ENCODE measurements around the gene GK. TPM values are rescaled to one million over a fixed set of nuclear protein-coding genes. Genes with fewer than 3 reads are reported as not detected.
A peak's percentile ranks its signal among the peaks of the same experiment; 100 is the strongest.
"Not testable (repeated sequence)": the region's sequence is repeated elsewhere in the genome, so short reads cannot be mapped to it uniquely, and the experiment has no call there.

The GK gene
- total RNA-seq (ENCODE audit: insufficient read depth, low replicate concordance): 2.2 TPM

DNA sequence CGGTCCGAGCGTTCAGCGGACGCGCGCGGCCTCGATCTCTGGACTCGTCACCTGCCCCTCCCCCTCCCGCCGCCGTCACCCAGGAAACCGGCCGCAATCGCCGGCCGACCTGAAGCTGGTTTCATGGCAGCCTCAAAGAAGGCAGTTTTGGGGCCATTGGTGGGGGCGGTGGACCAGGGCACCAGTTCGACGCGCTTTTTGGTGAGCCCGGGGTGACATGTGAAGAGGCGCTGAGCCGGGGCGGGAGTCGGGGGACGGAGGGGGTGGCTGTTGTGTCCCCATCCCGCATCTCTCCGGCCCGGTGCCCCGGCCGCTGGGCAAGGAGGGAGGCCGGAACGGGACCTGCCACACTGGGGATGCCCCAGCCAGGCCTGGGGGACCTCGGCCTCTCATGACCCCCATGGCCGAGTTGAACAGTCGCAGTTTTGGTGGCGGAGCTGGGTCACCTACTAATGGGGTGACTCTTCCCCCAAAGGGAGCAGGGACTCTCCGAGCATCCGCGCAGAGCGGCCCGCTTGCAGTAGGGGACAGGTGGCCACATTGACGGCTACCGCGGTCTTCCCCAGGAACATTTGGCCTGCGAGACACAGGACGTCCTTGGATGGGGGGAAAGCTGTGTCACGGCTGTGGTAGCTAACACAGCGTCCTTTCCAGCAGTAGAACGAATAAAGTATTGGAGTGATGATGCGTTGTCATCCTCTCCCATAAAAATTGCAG lies at the start of gene GK:
Gene GK, plus strand, starts transcription at position 9 of the 717 bp plus-strand sequence. Its CDS starts 115 bp downstream, at position 124.
- no peak for DNase-seq (ENCODE audit: low spot score)

DNA sequence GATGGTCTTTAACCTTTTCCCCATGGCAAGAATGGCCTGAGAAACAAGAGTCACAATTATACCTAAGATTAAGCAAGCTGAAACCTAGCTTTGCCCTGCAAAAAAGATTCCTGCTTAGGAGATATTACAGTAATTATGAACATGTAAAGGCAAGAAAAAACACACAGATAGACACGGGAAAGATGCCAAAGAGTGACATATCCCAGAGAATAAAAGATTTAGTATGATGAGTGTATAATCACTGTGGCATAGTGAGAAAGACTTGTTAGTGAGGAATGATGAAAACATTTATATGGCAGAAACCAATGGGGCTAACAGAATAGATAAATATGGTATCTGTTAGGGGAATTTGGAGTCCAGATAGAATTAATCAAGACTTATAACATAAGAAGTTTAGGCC lies 46.1 kb upstream of the GK start:
- no peak for DNase-seq (ENCODE audit: low spot score)

DNA sequence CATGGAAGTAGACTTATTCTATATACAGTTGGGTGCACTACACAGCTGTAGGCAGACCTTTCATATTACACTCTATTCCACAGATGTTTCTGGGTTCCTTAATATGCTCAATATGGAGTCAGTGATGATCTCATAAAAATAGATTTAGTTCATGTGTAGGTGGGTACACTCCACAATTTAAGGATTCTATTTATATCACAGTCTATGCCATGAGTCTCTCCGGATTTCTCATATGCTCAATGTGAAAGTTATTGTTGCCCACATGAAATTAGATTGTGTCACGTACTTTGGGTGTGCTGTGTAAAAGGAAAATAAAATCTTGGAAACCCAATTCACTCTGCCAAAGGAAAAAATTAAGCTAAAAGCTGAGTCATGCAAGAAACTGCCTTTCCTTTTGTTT lies 43.2 kb upstream of the GK start:
- DNase-seq (ENCODE audit: low spot score): no peak

DNA sequence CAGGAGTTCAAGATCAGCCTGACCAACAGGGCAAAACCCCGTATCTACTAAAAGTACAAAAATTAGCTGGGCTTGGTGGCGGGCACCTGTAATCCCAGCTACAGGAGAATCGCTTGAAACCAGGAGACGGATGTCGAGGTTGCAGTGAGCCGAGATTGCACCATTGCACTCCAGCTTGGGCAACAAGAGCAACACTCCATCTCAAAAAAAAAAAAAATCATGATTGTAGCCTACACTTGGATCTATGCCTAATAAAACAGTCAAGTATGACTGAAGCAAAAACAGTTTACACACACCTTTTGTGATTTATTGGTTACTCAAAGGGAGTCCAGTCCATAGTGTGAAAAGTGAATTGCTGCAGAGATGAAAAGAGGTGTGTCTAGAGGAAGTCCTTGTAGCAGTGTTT lies 41.0 kb upstream of the GK start:
- DNase-seq (ENCODE audit: low spot score): no peak

DNA sequence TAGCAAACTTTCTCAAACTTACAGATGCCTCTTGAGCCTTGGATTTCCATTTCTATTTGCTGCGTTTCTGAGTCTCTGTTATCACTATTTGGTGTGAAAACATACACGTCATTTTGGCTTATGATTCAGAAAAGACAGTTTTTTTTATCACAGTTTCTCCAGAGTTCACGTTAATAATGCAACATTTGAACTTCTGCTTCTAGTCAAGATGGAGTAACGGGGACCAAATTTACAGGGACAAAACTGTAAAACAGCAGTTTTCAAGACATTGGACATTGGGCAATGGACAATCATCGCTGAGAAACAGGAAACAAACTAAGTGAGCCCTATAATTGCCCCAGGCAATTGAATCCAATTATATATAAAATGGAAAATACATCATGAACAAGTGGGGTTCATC lies 39.5 kb upstream of the GK start:
- no peak for DNase-seq (ENCODE audit: low spot score)

DNA sequence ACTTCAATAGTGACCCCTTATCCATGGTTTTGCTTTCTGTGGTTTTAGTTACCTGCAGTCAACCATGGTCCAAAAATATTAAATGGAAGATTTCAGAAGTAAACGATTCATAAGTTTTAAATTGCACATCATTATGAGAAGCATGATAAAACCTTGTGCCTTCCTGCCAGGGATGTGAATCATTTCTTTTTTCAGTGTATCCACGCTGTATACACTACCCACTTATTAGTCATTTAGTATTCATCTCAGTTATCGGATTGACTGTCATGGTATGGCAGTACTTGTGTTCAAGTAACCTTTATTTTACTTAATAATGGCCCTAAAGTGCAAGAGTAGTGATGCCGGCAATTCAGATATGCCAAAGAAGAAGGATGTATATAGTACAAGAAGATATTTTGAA lies 38.0 kb upstream of the GK start:
- no peak for DNase-seq (ENCODE audit: low spot score)

DNA sequence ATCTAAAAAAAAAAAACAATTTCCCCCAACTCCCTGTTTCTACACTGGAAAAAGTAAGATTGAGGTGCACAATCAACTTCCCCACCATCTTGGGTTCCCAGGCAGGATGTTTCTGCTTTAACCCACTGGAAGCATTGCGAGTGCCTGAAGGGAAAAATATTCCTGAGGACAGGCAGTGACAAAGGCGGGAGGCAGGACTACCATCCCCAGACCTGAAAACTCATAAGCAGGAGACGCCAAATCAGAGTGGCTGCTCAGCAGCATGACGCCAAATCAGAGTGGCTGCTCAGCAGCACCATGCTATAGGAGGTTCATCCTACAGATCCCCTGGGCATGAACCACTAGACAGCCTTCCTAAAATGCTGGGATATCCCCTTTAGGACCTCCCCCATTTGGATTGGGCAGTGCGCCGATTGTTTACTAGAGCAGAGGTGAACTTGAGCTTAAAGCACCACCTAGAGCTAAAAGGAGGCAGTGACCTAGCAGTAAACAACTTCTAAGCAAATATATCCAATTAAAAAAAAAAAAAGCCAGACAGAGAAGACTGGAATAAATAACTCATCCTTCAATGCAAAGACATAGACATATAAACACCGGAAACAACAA lies 35.0 kb upstream of the GK start:
- no peak for DNase-seq (ENCODE audit: low spot score)

DNA sequence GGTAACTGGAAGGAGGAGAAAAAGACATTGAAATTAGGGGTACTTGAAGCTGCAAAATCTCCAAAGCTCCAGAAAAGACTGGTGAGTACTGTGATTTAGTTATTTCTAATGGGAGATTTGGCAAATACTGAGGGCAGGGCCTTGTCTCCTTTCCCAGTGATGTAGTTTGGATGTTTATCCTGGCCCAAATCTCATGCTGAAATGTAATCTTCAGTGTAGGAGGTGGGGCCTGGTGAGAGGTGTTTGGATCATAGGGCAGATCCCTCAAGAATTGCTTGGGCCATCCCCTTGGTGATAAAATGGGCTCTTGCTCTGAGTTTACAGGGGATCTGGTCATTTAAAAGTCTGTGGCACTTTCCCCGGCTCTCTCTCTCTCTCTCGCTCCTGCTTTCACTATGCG lies 33.1 kb upstream of the GK start:
- no peak for DNase-seq (ENCODE audit: low spot score)

DNA sequence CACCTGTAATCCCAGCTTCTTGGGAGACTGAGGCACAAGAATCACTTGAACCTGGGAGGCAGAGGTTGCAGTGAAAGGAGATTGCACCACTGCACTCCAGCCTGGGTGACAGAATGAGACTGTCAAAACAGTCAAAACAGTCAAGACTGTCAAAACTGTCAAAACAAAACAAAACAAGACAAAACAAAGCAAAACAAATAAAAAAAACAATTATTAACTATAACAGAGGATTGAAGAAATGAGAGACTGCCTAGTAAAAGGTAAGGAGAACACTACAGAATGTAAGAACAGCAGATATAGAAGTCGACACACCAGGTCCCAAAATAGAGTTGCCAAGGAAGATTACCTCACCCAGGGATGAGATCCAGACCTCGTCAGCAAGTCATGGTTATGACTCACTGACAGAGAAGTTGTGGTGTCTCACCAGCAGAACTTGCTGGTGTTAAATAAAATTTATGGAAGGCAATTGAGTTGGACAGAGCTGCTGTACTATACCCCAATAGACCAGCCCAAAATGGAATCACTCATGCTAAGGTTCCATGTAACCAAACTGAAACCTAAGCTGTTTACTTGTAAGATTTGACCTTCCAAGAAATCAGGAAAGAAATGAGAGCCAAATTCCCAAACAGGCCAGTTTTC lies 32.1 kb upstream of the GK start:
- DNase-seq (ENCODE audit: low spot score): peak; percentile 72

DNA sequence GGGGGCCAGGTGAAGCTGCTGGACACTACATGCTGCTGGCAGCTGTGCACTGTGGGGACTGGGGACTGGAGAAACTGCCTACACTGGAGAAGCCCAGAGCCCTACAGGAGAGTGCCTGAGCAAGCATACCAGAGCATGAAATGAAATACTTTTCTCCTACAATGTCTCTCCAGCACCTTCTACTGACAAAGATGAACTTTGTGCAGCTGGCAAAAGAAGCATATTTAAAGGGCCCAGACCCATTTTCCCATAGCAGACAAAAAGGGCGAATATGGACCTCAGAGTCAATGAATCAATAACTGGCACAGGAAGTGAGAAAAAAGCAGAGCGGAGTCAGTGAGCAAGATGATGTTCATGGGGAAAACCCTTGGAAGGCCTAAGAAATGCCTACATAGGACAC lies 30.9 kb upstream of the GK start:
- DNase-seq (ENCODE audit: low spot score): no peak

DNA sequence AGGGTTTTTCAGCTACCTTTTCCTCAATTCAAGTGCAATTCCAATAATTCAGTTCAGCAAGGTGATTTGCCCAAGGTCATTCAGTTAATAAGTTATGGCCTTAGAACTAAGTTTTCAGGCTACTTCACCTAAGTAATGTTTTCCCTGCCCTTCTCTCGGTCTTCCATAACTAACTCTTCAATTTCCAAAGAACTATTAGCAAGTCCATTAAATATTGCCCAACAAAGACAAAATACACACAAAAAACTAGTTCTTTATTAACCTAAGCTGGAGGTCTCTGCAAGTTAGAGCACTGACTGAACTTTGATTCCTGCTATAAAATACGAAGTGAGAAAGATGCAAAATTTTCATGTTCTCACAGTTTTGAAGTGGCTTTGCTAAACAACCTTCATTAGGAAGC lies 26.8 kb upstream of the GK start:
- DNase-seq (ENCODE audit: low spot score): no peak

DNA sequence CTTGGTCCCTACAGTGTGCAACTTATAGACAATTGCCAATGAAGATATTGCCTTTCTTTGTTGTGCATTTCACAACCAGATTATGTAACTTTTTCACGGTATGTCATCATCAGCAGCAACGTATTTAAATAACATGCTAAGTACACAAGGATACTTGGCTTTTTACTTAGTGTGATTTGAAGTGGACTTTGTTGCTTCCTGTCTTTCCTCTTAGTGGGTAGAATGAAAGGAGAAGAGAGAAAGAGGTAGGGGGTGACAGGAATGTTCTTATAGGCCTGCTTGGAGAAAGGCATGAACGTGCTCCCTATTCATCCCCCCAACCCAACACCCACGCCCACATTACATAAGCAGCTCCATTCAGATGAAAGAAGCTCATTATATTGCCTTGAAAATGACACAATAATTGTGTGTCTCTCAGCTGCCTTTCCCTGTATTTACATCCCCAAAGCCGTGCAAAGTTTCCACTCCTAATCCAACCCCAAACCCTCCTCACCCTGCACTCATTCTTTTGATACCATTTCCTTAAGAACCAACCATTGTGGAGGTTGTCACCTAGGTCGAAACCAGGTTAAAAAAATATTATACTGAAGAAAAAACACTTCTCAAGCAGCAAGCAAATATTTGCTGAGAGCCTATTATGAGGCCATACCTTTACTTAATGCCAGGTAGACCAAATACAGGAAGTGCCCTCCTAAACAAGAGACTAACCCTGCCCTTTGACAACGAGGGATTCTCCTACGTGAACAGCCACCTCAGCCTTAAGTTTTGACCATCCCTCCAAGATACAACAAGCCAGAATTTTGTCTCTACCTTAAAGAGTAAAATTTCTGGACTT lies 25.2 kb upstream of the GK start:
- no peak for DNase-seq (ENCODE audit: low spot score)

DNA sequence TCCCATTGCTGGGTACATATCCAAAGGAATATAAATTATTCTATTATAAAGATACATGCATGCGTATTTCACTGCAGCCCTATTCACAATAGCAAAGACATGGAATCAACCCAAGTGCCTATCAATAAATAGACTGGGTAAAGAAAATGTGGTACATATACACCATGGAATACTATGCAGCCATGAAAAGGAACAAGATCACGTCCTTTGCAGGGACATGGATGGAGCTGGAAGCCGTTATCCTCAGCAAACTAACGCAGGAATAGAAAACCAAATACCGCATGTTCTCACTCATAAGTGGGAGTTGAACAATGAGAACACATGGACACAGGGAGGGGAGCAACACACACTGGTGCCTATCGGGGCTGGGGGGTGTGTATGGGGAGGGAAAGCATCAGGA lies 19.2 kb upstream of the GK start:
- not testable (repeated sequence) for DNase-seq (ENCODE audit: low spot score)

DNA sequence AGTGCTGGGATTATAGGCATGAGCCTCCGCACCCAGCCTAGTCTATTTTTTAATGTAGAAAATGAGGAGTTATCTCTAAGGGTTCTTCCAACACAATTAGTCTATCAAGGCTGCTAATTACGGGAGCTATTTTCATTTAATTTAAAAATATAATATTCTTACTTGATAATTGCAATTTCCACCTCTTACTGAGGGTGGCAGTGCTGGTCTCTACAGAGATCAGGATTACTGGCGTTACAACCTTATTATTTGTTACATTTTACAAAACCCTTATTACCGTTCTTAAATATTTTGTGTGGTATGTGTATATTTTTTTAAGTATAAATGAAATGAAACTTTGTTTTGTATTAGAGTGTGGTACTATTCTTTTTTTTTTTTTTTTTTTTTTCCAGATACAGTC lies 17.6 kb upstream of the GK start:
- DNase-seq (ENCODE audit: low spot score): no peak

DNA sequence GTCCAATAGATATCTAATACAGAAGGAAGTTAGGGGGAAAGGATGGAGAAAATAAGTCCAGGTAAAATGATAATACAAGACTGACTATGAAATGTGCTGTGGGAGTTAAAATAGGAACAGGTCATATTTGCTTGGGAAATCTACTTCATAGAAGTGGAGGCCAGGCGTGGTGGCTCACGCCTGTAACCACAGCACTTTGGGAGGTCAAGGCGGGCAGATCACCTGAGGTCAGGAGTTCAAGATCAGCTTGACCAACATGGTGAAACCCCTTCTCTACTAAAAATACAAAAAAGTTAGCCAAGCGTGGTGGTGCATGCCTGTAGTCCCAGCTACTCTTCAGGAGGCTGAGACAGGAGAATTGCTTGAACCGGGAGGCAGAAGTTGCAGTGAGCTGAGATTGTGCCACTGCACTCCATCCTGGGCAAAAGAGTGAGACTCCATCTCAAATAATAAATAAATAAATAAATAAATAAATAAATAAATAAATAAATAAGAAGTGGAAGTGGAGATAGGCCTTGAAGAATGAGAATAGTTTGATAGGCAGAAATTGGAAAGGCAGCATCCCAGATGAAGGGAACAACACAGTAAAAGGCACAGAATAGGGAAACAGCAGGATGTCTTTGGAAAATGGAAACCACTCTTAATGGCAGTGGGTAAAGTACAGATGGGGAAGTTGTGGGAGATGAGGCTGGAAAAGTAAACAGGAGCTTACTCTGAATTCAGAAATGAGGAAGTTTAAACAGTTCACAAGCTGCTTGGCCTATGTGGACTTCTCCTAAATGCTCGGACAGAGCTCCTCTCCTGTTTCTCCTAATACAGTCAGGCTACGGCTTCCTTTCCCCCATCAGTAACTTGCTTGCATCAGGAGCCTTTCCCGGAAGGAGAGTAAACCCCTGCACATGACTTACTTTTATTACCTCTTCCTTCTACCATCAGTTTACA lies 15.1 kb upstream of the GK start:
- DNase-seq (ENCODE audit: low spot score): no peak

DNA sequence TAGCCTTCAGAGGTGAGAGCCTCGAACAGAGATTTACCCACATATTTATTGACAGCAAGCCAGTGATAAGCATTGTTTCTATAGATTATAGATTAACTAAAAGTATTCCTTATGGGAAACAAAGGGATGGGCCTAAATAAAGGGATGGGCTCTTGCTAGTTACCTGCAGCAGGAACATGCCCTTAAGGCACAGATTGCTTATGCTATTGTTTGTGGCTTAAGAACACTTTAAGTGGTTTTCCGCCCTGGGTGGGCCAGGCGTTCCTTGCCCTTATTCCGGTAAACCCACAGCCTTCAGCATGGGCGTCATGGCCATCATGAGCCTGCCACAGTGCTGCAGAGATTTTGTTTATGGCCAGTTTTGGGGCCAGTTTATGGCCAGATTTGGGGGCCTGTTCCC lies 13.5 kb upstream of the GK start:
- not testable (repeated sequence) for DNase-seq (ENCODE audit: low spot score)

DNA sequence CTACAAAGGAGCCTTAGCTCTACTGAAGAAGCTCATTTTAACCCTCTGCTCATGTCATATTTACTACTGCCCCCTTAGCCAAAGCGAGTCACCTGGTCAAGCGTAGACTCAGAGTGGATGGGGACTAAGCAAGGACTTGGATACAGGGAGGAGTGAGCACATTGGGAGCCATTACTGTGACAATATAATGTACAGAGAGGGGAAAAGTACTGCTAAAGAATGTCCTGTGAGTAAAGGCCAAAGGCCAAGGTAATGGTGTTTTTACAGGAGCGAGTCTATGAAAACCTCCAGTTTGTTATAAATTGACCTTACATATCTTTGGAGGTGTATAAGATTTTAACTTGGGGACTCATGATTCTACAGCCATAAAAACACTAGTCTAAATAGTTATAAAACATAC lies 10.6 kb upstream of the GK start:
- no peak for DNase-seq (ENCODE audit: low spot score)

DNA sequence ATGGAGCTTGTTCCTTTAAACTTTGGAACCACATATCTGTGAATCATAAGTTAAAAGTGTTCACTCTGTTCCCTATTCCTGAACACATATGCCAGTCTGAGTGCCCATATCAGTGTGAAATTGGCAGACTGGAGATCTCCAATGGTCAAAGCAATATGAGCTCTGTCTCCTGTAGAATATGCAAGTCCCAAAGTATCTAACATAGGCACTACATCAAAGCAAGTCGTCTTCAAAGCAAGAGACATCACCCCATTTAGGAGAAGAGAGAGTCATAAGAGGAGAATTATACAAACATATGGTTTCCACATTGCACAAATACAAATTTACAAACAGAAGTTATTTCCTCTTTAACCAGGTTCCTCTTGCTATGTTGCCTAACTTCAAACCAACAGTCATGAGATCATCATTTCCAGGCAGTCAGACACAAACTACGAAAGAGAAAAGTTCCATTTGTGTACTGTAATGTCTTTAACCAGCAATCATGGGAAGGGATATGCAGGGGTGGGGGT lies 9.9 kb upstream of the GK start:
- peak; percentile 21 for DNase-seq (ENCODE audit: low spot score)

DNA sequence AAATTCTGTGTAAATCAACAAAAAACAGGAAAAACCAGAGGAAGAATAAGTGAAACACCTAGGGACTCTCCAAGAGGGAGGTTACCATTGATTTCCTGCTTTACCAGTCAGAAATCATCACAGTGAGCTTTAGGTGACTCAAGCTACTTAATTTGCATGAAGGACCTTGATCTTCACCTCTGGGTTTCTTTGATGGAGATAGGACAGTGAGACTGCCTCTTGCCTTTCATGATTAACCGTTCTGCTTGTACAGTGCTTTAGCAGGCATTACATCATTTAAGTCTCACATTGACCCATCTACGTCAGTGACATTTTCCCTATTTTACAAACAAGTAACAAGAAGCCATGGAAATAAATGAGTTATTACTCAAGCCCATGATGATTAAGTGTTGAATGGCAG lies 3.4 kb upstream of the GK start:
- no peak for DNase-seq (ENCODE audit: low spot score)

DNA sequence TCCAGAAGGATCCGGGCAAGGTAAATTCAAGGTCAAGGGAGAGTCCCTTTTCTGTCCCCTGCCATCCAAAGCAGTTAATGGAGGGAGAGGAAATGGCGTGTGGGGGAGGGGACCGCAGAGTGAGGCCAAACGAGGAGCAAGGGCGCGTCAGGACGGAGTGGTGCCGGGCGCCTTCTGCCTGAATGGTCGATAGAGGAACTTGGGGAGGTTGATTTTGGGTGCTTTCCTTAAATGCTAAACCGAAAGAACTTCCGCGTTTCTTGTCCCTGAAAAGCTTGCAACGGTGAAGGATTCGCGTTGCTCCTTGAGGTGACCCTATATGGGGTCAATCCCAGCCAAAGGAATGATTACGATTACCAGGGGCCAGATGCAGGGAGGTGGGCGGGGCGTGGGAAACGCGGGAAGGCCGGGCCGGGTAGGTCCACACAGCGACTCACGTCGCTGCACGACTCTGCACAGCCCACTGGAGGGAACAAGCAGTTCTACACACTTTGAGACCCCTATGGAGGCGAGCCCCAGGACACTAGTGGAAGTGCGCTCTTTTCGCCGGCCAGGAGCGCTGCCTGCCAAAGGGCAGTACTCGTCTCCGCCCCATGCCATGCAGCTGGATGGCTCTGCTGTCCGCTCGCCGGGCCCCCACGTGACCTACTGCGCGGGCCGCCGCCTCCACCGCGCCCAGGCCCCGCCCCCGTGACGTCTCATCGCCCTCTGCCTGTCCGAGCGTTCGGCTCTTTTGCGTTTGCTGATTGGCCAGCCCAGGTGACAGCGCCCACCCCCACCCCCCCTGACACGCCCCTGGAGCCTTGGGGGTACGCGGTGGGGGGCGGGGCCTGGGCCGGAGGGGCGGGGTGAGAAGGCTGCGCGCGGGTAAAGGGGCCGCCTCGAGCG lies 452 bp upstream of the GK start:
- peak; percentile 92 for DNase-seq (ENCODE audit: low spot score)
